Measurements from ENCODE around the gene VPS4B. TPM values are rescaled to one million over a fixed set of nuclear protein-coding genes. Genes with fewer than 3 reads are reported as not detected.

The VPS4B gene
- total and polyA plus RNA-seq, 2 donors (not counting 1 experiment from before 2014, with no cell fraction given), result 14.5 to 93.9 TPM

GRCh38 chr18:63382843-63383242 lies 39.4 kb downstream of the VPS4B start:
- no peaks in the 10 kb centered on the region for H3K4me1 ChIP-seq (ENCODE audit: control insufficient read depth in 2 of 2, insufficient read depth in 2 of 2, low read length in 2 of 2)
- ChIA-PET CTCF (no interaction called here), POLR2A (no interaction called here)
- no peak overlapping the region for H2AFZ ChIP-seq (ENCODE audit: insufficient read depth, low read depth, low read length, poor library complexity, severe bottlenecking)
- Mint-ChIP-seq H3K27me3 (no peaks in the 10 kb centered on the region), H3K9me3 (ENCODE audit: insufficient read depth) (no peaks in the 10 kb centered on the region), H3K27ac (no peak overlapping the region), H3K4me3 (no peak overlapping the region), H3K4me1 (peaks cover 8% of the 10 kb centered on the region)
- no peak overlapping the region for H3K27ac ChIP-seq (ENCODE audit: low read length in 2 of 2)
- no peak for TF ChIP-seq EZH2 (IDR thresholded peaks at IDR 0.05; ENCODE audit: borderline replicate concordance, insufficient read depth, low read depth, low read length, poor library complexity, severe bottlenecking)
- no peak for TF ChIP-seq CTCF (IDR thresholded peaks at IDR 0.05)
- H4K20me1 ChIP-seq (ENCODE audit: control insufficient read depth, insufficient read depth, low read length, poor library complexity, severe bottlenecking), result no peaks in the 10 kb centered on the region
- intact Hi-C loops (cut with micrococcal nuclease), result no loop called here
- H3K9me3 ChIP-seq (ENCODE audit: control extremely low read depth in 1 of 3, control insufficient read depth in 2 of 3, insufficient read depth in 1 of 3, low read length in 2 of 3), result peaks cover 0 to 4% (median 0%) of the 10 kb centered on the region in 3 donors
- no peaks in the 10 kb centered on the region for H3K36me3 ChIP-seq (replicated peaks in 1 of 2; ENCODE audit: control extremely low read depth in 1 of 2, control insufficient read depth in 1 of 2, extremely low read depth in 1 of 2, insufficient read depth in 2 of 2, low read length in 1 of 2)
- no peak for ATAC-seq (ENCODE audit: low read depth)
- no peak overlapping the region for H3K4me3 ChIP-seq (ENCODE audit: control extremely low read depth in 1 of 5, extremely low read depth in 1 of 5, insufficient read depth in 1 of 5, low read depth in 2 of 5, low read length in 4 of 5)
- WGBS (ENCODE audit: insufficient coverage), result 81% methylated on average over 3 of the region's 3 CpGs
- H3K9ac ChIP-seq (ENCODE audit: low read length), result no peak overlapping the region
- DNase-seq, result no peak
- no peaks in the 10 kb centered on the region for H3K79me2 ChIP-seq (ENCODE audit: control insufficient read depth, insufficient read depth, low read length)
- H3K27me3 ChIP-seq (replicated peaks in 1 of 4; ENCODE audit: control extremely low read depth in 1 of 4, control insufficient read depth in 3 of 4, insufficient read depth in 4 of 4, low read length in 3 of 4), result no peaks in the 10 kb centered on the region
- H3K4me2 ChIP-seq (replicated peaks; ENCODE audit: low read depth, low read length, poor library complexity, severe bottlenecking), result no peak overlapping the region

- Mint-ChIP-seq H3K9me3 (ENCODE audit: insufficient read depth) (no peaks in the 10 kb centered on the region), H3K27ac (no peak overlapping the region), H3K4me1 (peaks cover 8% of the 10 kb centered on the region), H3K4me3 (no peak overlapping the region), H3K27me3 (no peaks in the 10 kb centered on the region)
- intact Hi-C loops (cut with micrococcal nuclease), result no loop called here
- CTCF ChIA-PET, result no interaction called here
- Histone ChIP-seq H3K4me1 (ENCODE audit: control insufficient read depth in 2 of 2, insufficient read depth in 2 of 2, low read length in 2 of 2) (no peaks in the 10 kb centered on the region), H3K27me3 (replicated peaks in 1 of 4; ENCODE audit: control extremely low read depth in 1 of 4, control insufficient read depth in 3 of 4, insufficient read depth in 4 of 4, low read length in 3 of 4) (no peaks in the 10 kb centered on the region), H3K4me2 (replicated peaks; ENCODE audit: low read depth, low read length, poor library complexity, severe bottlenecking) (no peak overlapping the region), H3K79me2 (ENCODE audit: control insufficient read depth, insufficient read depth, low read length) (no peaks in the 10 kb centered on the region), H2AFZ (ENCODE audit: insufficient read depth, low read depth, low read length, poor library complexity, severe bottlenecking) (no peak overlapping the region), H3K27ac (ENCODE audit: low read length in 2 of 2) (no peak overlapping the region), H3K36me3 (replicated peaks in 1 of 2; ENCODE audit: control extremely low read depth in 1 of 2, control insufficient read depth in 1 of 2, extremely low read depth in 1 of 2, insufficient read depth in 2 of 2, low read length in 1 of 2) (no peaks in the 10 kb centered on the region), H3K9ac (ENCODE audit: low read length) (no peak overlapping the region), H3K4me3 (ENCODE audit: control extremely low read depth in 1 of 5, extremely low read depth in 1 of 5, insufficient read depth in 1 of 5, low read depth in 2 of 5, low read length in 4 of 5) (no peak overlapping the region), H4K20me1 (ENCODE audit: control insufficient read depth, insufficient read depth, low read length, poor library complexity, severe bottlenecking) (no peaks in the 10 kb centered on the region), H3K9me3 (ENCODE audit: control extremely low read depth in 1 of 3, control insufficient read depth in 2 of 3, insufficient read depth in 1 of 3, low read length in 2 of 3) (peaks cover 0 to 8% (median 2%) of the 10 kb centered on the region in 3 donors)
- POLR2A ChIA-PET, result no interaction called here
- no peak for TF ChIP-seq EZH2 (IDR thresholded peaks at IDR 0.05; ENCODE audit: borderline replicate concordance, insufficient read depth, low read depth, low read length, poor library complexity, severe bottlenecking)
- no peak for TF ChIP-seq CTCF (IDR thresholded peaks at IDR 0.05)
- ATAC-seq (ENCODE audit: low read depth) (no peak), DNase-seq (no peak)
- WGBS (ENCODE audit: insufficient coverage), result no CpG with 5 or more reads among the region's 2 CpGs
These were observed 42.7 kb downstream of the VPS4B start for GRCh38 chr18:63379639-63379962.
